ENCODE data around the gene LRG1.

Gene LRG1

GRCh38 chr19:4524808-4525562 is 14.9 kb downstream of the LRG1 start:
- no peak for DNase-seq

GRCh38 chr19:4523306-4524110 is 16.3 kb downstream of the LRG1 start:
- DNase-seq = no peak

DNA sequence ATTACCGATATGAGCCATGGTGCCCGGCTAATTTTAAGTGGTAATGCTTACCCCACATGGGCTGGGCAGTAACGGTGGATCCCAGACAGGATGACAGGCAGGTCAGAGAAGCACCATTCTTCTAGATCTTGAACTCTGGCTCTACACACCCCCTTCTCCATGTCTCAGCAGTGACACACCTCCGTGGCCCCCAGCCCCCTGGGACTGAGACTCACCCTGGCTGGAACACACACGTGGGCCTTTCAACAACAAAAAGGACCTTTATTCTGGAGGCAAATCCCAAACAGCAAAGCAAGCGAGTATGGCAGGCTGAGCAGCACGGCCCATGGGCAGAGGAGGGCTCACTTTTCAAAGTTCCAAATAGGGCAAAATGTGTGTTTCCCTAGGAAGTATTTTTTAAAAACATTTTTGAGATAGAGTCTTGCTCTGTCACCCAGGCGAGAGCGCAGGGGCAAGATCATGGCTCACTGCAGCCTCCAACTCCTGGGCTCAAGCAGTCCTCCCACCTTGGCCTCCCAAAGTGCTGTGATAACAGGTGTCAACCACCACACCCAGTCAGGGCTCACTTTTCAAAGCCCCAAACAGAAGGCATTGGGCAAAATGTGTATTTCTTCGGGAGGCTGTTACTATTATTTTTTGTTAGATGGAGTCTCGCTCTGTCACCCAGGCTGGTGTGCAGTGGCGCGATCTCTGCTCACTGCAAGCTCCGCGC is 17.4 kb downstream of the LRG1 start:
- DNase-seq = no peak

GRCh38 chr19:4521888-4522242 is 18.0 kb downstream of the LRG1 start:
- no peak for DNase-seq

GRCh38 chr19:4521170-4521887 is 18.5 kb downstream of the LRG1 start:
- DNase-seq = no peak

- DNase-seq = no peak
These were observed 20.1 kb downstream of the LRG1 start for GRCh38 chr19:4519521-4520277.

DNA sequence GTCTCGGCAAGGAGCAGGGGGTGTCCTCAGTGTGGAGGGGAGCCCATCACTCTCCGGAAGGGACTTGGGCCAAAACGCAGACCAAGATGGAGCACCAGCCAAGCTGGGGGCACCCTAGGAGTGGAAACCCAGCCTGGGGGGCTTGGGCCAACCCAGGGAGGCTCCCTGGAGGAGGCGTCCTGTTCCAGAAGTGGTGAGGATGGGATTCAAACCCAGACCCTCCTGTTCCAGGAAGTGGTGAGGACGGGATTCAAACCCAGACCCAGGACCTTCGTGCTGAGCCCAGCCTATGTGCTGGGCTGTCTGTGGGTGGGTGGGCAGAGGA is 20.7 kb downstream of the LRG1 start:
- no peak for DNase-seq

GRCh38 chr19:4518345-4519171 is 21.3 kb downstream of the LRG1 start, which contains the start of gene PLIN4:
Gene PLIN4 (minus strand): TSS chr19:4518486. CDS start chr19:4518272, 214 bp downstream.
- no peak for DNase-seq

GRCh38 chr19:4517451-4518057 is 22.3 kb downstream of the LRG1 start:
- DNase-seq = no peak

- no peak for DNase-seq
These were observed 22.9 kb downstream of the LRG1 start for GRCh38 chr19:4516939-4517300.

- no peak for DNase-seq
These were observed 23.5 kb downstream of the LRG1 start for GRCh38 chr19:4516199-4516938.

- no peak for DNase-seq
These were observed 24.1 kb downstream of the LRG1 start for GRCh38 chr19:4515732-4516131.

- DNase-seq = no peak
These were observed 26.6 kb downstream of the LRG1 start for GRCh38 chr19:4513248-4513647.

DNA sequence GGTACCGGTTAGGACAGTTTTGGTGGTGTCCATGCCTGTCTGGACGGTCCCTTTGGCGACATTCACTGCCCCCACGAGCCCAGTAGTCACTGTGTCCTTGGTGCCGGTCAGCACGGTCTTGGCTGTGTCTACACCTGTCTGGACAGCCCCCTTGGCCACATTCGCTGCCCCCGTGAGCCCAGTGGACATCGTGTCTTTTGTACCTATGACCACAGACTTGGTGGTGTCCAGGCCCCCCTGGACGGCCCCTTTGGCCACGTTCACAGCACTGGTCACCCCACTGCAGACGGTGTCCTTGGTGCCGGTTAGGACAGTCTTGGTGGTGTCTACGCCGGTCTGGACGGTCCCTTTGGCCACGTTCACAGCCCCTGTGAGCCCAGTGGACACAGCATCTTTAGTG is 27.8 kb downstream of the LRG1 start:
- DNase-seq = no peak

DNA sequence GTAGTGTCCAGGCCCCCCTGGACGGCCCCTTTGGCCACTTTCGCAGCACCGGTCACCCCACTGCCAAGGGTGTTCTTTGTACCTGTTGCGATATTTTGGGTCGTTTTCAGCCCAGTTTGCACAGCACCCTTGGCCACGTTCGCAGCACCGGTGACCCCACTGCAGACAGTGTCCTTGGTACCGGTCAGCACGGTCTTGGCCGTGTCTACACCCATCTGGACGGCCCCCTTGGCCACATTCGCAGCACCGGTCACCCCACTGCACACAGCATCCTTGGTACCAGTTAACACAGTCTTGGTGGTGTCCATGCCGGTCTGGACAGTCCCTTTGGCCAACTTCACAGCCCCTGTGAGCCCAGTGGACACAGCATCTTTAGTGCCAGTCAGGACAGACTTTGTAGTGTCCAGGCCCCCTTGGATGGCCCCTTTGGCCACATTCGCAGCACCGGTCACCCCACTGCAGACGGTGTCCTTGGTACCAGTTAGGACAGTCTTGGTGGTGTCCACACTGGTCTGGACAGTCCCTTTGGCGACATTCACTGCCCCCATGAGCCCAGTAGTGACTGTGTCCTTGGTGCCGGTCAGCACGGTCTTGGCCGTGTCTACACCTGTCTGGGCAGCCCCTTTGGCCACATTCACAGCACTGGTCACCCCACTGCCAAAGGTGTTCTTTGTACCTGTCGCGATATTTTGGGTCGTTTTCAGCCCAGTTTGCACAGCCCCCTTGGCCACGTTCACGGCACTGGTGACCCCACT is 28.4 kb downstream of the LRG1 start:
- no peak for DNase-seq

DNA sequence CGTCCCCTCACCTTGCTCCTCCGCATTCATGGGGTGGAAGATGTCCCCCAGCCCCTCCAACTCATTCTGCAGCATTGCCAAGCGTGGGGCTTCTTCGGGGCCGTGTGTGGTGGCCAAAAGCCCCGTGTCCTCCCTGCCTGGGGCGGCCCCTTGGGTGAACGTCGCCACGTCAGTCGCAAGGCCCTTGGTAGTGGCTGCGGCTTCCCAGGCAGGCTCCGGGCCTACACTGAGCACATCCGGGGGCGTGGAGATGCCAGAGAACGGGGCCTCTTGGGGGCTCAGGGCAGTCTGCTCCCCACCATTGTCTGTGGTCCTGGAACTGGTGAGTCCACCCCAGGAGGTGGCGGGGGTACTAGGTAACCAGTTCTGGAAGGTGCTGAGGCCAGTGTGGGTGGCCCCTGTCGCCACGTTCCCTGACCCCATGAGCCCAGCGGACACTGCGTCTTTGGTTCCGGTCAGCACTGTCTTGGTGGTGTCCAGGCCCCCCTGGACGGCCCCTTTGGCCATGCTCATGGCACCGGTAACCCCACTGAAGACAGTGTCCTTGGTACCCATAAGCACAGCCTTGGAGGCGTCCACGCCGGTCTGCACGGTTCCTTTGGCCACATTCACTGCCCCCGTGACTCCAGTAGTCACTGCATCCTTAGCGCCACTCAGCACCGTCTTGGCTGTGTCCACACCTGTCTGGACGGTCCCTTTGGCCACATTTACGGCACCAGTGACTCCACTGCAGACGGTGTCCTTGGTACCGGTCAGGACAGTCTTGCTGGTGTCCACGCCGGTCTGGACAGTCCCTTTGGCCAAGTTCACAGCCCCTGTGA is 29.2 kb downstream of the LRG1 start:
- DNase-seq = no peak

DNA sequence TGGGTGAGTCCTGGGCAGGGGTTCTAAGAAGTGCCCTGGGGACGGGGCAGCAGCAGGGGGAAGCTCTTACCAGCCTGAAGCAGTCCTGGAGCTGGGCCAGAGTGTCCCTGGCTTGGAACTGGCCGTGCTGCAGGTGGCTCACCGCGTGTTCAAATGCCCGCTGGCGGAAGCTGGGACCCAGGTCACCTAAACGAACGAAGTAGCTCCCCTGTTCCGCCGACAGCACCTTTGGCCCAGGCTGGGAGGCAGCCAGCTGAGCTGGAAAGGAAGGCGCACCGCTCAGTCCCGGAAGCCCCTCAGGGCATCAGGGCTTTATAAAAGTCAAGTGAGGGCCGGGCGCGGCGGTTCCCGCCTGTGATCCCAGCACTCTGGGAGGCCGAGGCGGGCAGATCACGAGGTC is 31.1 kb downstream of the LRG1 start:
- DNase-seq = no peak

DNA sequence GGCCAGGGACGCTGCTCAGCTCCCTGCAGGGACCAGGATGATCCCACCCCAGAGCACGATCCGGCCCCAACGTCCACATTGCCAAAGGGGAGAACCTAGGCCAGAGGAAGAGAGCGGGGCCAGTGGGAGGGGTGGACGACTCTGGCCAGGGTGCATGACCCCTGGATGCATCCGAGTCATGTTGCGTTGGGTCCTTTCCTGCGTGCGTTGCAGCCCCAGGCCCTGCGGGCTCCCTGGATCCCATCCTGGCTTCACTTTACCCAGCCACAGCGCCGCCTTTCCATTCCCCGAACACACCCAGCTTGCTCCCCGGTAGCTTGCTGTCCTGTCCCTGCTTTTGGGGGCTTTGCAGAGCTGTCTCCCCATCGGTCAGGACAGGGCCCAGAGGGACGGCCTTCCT is 32.0 kb downstream of the LRG1 start:
- no peak for DNase-seq

DNA sequence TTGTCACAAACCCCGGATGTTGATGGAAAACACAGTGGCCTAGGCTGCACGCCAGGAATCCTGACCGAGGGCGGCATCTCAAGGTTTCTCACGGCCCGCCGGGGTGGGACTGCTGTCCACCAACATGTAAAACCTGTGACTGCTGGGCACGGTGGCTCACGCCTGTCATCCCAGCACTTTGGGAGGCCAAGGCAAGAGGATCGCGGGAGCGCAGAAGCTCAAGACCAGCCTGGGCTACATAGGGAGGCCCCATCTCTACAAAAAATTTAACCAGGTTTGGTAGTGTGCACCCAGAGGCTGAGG is 32.7 kb downstream of the LRG1 start:
- DNase-seq = no peak
